Panc1 (cell line): Measurements from ENCODE around the gene ZNF236. TPM values are rescaled to one million over a fixed set of nuclear protein-coding genes. Genes with fewer than 3 reads are reported as not detected.

Experiments
- ATAC-seq: fragments of 200-7000 bp; cut with Tn5 transposase; 2 replicates; pipeline ENCODE4 v1.9.1; 2020; ENCODE audit warnings: mild to moderate bottlenecking, moderate library complexity
- BruUV-seq: library from RNA; stranded (reverse); fragments of 400-500 nt; replicated peaks from 2 replicates; lab custom pipeline; 2021; lab: Mats Ljungman, UMichigan
- CTCF ChIA-PET: fragments of 300-600 bp; sonication (Branson Sonifier 250); formaldehyde crosslinking; loops from one replicate; lab custom pipeline; 2022; ENCODE audit warnings: antibody characterized with exemption; lab: Charles Lee
- POLR2A ChIA-PET: fragments of 300-600 bp; sonication (Branson Sonifier 250); formaldehyde crosslinking; loops from one replicate; lab custom pipeline; 2022; ENCODE audit warnings: antibody characterized with exemption; lab: Charles Lee
- DNase-seq: peaks from one replicate; pipeline ENCODE4 v3.0.0-alpha.2; 2010; ENCODE audit warnings: low read depth, low spot score
- H3K27ac ChIP-seq: 2 replicates; pipeline ENCODE4 v1.5.1; 2011; ENCODE audit warnings: mild to moderate bottlenecking, low read length, inconsistent platforms
- H3K27me3 ChIP-seq: fragments of 200-500 bp; sonication (Bioruptor generic); 2 replicates; pipeline ENCODE4 v1.6.0; 2014; ENCODE audit warnings: low read length, inconsistent platforms; ENCODE audit not compliant: control insufficient read depth, insufficient read depth
- H3K36me3 ChIP-seq: fragments of 200-500 bp; sonication (Bioruptor generic); 2 replicates; pipeline ENCODE4 v1.5.1; 2014; ENCODE audit warnings: inconsistent platforms, mild to moderate bottlenecking, low read length, moderate library complexity; ENCODE audit not compliant: control insufficient read depth, insufficient read depth
- H3K4me1 ChIP-seq: 2 replicates; pipeline ENCODE4 v1.5.1; 2011; ENCODE audit warnings: inconsistent platforms, mild to moderate bottlenecking, low read length, moderate library complexity; ENCODE audit not compliant: control insufficient read depth, insufficient read depth
- H3K4me3 ChIP-seq, 2 experiments: 2 replicates each; pipeline ENCODE4 v1.5.1; 2011 to 2012; ENCODE audit warnings: low read depth in 2 of 2, low read length in 2 of 2, mild to moderate bottlenecking in 2 of 2, inconsistent platforms in 1 of 2, moderate library complexity in 1 of 2
- H3K9me3 ChIP-seq: fragments of 200-500 bp; sonication (Bioruptor generic); 2 replicates; pipeline ENCODE4 v1.5.1; 2014; ENCODE audit warnings: low read depth, mild to moderate bottlenecking, inconsistent platforms, low read length, moderate library complexity; ENCODE audit not compliant: control insufficient read depth, insufficient read depth
- POLR2AphosphoS5 ChIP-seq: IDR thresholded peaks from 2 replicates; pipeline ENCODE4 v1.6.1; 2012; ENCODE audit warnings: mild to moderate bottlenecking, low read depth, low read length, moderate library complexity
- SIN3A ChIP-seq: IDR thresholded peaks from 2 replicates; pipeline ENCODE4 v1.6.1; 2012; ENCODE audit warnings: low read depth, mild to moderate bottlenecking, low read length, moderate library complexity, borderline replicate concordance; ENCODE audit not compliant: insufficient read depth
- TCF7L2 ChIP-seq: IDR thresholded peaks from 2 replicates; pipeline ENCODE4 v1.6.1; 2011; ENCODE audit warnings: mild to moderate bottlenecking, low read depth, low read length, inconsistent platforms
- in situ Hi-C: cut with HindIII; loops from 2 replicates; pipeline ENCODE4 v1.10.0; 2016; ENCODE audit warnings: low sequenced_read_pairs, low pct_unique_long_range_greater_than_20kb
- intact Hi-C: fragments of 100-400 bp; cut with micrococcal nuclease; formaldehyde crosslinking; loops from one replicate; pipeline ENCODE4 v1.10.0; 2022; ENCODE audit not compliant: unreplicated experiment
- total RNA-seq: library from RNA; stranded (reverse); gene quantifications from one replicate; pipeline ENCODE4 v1.2.1, GENCODE V29; 2021; ENCODE audit not compliant: unreplicated experiment
- TF ChIP-seq, protein P1 (sequence below), 2 experiments: IDR thresholded peaks; 2 replicates each; pipeline ENCODE4 v1.6.1; 2011 to 2012; ENCODE audit warnings: low read depth in 2 of 2, control low read depth in 1 of 2, low read length in 1 of 2, mild to moderate bottlenecking in 1 of 2, moderate library complexity in 1 of 2; ENCODE audit not compliant: insufficient read depth in 1 of 2
- TF ChIP-seq, protein P2 (sequence below): fragments of 450-650 bp; IDR thresholded peaks from 2 replicates; pipeline ENCODE4 v1.5.1; 2017; ENCODE audit warnings: mild to moderate bottlenecking

The ZNF236 gene
- total RNA-seq, 1 experiment from 2014 or later, result 32.2 TPM

DNA sequence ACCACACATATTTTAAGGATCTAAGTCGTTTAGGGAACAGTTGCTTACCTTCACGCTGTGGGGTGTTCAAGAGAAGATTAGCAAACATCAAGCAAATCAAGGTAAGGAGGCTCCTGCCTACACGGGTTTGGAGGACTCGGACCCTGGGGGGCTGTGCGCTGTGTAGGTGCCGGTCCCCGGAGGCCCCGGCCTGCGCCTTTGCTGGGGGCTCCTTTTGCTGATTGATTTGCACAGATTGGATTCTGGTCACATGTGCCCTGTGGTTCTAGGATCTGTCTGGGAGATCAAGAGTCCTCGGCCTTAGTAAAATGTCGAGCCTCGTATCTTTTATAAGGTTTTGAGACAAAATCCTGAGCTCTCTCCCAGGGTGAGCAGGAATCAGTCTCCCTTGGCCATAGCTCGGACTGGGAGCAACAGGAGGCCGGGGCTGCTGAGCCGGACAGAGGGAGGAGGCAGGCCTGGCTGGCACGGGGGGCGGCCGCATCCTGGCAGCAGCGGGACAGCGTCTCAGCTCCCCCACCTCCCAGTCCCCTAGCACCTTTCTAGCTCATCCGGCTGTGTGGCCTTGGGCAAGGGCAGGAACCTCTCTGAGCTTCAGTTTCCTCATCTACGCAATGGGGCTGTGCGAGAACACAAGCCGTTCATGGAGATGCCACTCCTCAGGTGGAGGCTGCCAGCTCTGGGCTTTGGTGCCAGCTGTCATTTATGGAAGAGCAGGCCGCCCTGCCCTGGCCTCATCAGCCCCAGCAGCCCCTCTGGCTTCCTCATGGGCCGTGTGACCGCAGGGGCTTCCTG is 163.0 kb downstream of the ZNF236 start:
- no TSS peak for BruUV-seq
- peaks cover 6% of the 10 kb centered on the region for H3K4me1 ChIP-seq
- intact Hi-C loops, result no loop called here

DNA sequence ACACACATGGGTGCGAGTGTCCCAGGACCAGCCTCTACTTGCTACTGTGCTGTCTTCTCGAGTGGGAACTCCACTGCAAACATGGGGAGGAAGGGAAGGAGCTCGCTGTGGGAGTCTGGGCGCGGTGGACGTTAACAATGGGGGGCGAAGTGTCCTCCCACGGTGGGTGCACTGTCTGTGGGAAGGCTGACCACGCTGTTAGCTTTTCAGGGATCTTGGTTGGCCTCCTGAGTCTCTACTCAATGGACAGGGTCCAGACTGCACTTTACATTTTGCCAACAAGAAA is 163.5 kb downstream of the ZNF236 start:
- H3K4me3 ChIP-seq, result no peak overlapping the region
- H3K4me1 ChIP-seq, result peaks cover 6% of the 10 kb centered on the region
- no peaks in the 10 kb centered on the region for H3K9me3 ChIP-seq
- ATAC-seq (no peak), DNase-seq (no peak)
- ChIA-PET CTCF (interaction anchor here (0.7 to 1.1 kb wide), 3 partner anchors 20 to 1335 kb away, joined by 3 to 5 read pairs (median 3); no protein-coding TSS in a partner anchor), POLR2A (no interaction called here)
- in situ Hi-C loops, result no loop called here
- intact Hi-C loops, result no loop called here
- no TSS peak for BruUV-seq
- no peak for TF ChIP-seq SIN3A
- TF ChIP-seq TCF7L2, result no peak
- no peak for TF ChIP-seq POLR2AphosphoS5
- TF ChIP-seq, protein P1, sequence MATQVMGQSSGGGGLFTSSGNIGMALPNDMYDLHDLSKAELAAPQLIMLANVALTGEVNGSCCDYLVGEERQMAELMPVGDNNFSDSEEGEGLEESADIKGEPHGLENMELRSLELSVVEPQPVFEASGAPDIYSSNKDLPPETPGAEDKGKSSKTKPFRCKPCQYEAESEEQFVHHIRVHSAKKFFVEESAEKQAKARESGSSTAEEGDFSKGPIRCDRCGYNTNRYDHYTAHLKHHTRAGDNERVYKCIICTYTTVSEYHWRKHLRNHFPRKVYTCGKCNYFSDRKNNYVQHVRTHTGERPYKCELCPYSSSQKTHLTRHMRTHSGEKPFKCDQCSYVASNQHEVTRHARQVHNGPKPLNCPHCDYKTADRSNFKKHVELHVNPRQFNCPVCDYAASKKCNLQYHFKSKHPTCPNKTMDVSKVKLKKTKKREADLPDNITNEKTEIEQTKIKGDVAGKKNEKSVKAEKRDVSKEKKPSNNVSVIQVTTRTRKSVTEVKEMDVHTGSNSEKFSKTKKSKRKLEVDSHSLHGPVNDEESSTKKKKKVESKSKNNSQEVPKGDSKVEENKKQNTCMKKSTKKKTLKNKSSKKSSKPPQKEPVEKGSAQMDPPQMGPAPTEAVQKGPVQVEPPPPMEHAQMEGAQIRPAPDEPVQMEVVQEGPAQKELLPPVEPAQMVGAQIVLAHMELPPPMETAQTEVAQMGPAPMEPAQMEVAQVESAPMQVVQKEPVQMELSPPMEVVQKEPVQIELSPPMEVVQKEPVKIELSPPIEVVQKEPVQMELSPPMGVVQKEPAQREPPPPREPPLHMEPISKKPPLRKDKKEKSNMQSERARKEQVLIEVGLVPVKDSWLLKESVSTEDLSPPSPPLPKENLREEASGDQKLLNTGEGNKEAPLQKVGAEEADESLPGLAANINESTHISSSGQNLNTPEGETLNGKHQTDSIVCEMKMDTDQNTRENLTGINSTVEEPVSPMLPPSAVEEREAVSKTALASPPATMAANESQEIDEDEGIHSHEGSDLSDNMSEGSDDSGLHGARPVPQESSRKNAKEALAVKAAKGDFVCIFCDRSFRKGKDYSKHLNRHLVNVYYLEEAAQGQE (IDR thresholded peaks at IDR 0.05; ENCODE audit: insufficient read depth in 1 of 2, low read depth in 2 of 2, low read length in 1 of 2), result no peak
- TF ChIP-seq, protein P2, sequence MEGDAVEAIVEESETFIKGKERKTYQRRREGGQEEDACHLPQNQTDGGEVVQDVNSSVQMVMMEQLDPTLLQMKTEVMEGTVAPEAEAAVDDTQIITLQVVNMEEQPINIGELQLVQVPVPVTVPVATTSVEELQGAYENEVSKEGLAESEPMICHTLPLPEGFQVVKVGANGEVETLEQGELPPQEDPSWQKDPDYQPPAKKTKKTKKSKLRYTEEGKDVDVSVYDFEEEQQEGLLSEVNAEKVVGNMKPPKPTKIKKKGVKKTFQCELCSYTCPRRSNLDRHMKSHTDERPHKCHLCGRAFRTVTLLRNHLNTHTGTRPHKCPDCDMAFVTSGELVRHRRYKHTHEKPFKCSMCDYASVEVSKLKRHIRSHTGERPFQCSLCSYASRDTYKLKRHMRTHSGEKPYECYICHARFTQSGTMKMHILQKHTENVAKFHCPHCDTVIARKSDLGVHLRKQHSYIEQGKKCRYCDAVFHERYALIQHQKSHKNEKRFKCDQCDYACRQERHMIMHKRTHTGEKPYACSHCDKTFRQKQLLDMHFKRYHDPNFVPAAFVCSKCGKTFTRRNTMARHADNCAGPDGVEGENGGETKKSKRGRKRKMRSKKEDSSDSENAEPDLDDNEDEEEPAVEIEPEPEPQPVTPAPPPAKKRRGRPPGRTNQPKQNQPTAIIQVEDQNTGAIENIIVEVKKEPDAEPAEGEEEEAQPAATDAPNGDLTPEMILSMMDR, result no peak
- no peaks in the 10 kb centered on the region for H3K36me3 ChIP-seq
- H3K27ac ChIP-seq, result no peak overlapping the region
- no peaks in the 10 kb centered on the region for H3K27me3 ChIP-seq

More for the DNA sequence above, 163.0 kb downstream of the ZNF236 start:
- no peaks in the 10 kb centered on the region for H3K36me3 ChIP-seq
- no peaks in the 10 kb centered on the region for H3K27me3 ChIP-seq
- no peak overlapping the region for H3K27ac ChIP-seq
- CTCF ChIA-PET, result interaction anchor here (0.7 to 1.1 kb wide), 3 partner anchors 20 to 1335 kb away, joined by 3 to 5 read pairs (median 3); no protein-coding TSS in a partner anchor
- POLR2A ChIA-PET, result no interaction called here
- in situ Hi-C loops, result no loop called here
- H3K9me3 ChIP-seq, result no peaks in the 10 kb centered on the region
- no peak overlapping the region for H3K4me3 ChIP-seq
- ATAC-seq (no peak), DNase-seq (no peak)
- TF ChIP-seq POLR2AphosphoS5, result no peak
- TF ChIP-seq, protein P1 (IDR thresholded peaks at IDR 0.05; ENCODE audit: insufficient read depth in 1 of 2, low read depth in 2 of 2, low read length in 1 of 2), result no peak
- no peak for TF ChIP-seq SIN3A
- TF ChIP-seq, protein P2, result no peak
- TF ChIP-seq TCF7L2, result no peak
